Adrenal gland (tissue), 19 donors: ENCODE data around the gene ADRA1B. TPM values are rescaled to one million over a fixed set of nuclear protein-coding genes. Genes with fewer than 3 reads are reported as not detected.

Experiments used
- DNase-seq, 7 donors: peaks; one replicate each; pipeline ENCODE4 v3.0.0-alpha.2; 2019 to 2020
- H3K27ac ChIP-seq, 5 donors: fragments of 200-600 bp; sonication (generic) in 4 of 5; 1 replicate in 3 of 5; 2 replicates in 2 of 5; pipeline versions ENCODE4 v1.5.1 to v1.8.0; 2016 to 2020; ENCODE audit warnings: mild to moderate bottlenecking in 1 of 5
- H3K27me3 ChIP-seq: fragments of 200-600 bp; 2 replicates; pipeline ENCODE4 v1.8.0; 2021
- H3K36me3 ChIP-seq, 2 donors: fragments of 200-600 bp; replicated peaks in 1 of 2; 1 replicate in 1 of 2; 2 replicates in 1 of 2; pipeline versions ENCODE4 v1.5.1 to v1.8.0; 2018 to 2022
- H3K4me1 ChIP-seq, 2 donors: fragments of 200-600 bp; replicated peaks in 1 of 2; 1 replicate in 1 of 2; 2 replicates in 1 of 2; pipeline versions ENCODE4 v1.5.1 to v1.8.0; 2018 to 2021
- H3K4me3 ChIP-seq, 4 donors: fragments of 200-600 bp; sonication (generic) in 3 of 4; one replicate each; pipeline ENCODE4 v1.5.1; 2016 to 2018
- H3K9me3 ChIP-seq, 3 donors: fragments of 200-600 bp; sonication (generic) in 1 of 3; replicated peaks in 1 of 3; 1 replicate in 2 of 3; 2 replicates in 1 of 3; pipeline versions ENCODE4 v1.5.1 to v1.8.0; 2016 to 2021
- CTCF ChIP-seq, 6 experiments: fragments of 450-650 bp in 4 of 6; fragments of 200-600 bp in 2 of 6; sonication (generic) in 1 of 6; IDR thresholded peaks; 1 replicate in 5 of 6; 2 replicates in 1 of 6; pipeline versions ENCODE4 v1.5.1 to v1.8.0; 2016 to 2021; ENCODE audit warnings: antibody characterized with exemption in 6 of 6, mild to moderate bottlenecking in 2 of 6, moderate library complexity in 1 of 6
- POLR2A ChIP-seq, 2 donors: fragments of 450-650 bp; IDR thresholded peaks; one replicate each; pipeline ENCODE4 v1.6.1; 2017; ENCODE audit warnings: antibody characterized with exemption in 2 of 2, mild to moderate bottlenecking in 2 of 2, moderate library complexity in 1 of 2
- WGBS, 4 donors: extraction: QIAGEN DNeasy Blood & Tissue Kit in 2 of 4; methylation state at CpG; one replicate each; pipeline versions ENCODE4 v1.1.5 to v1.1.7; 2013 to 2017; 5-methylcytosine and 5-hydroxymethylcytosine counted together
- intact Hi-C, 2 donors: fragments of 100-400 bp; cut with DNase I; formaldehyde crosslinking; loops; one replicate each; pipeline versions ENCODE4 v1.14.1 to v1.15.0; 2022 to 2023
- long read RNA-seq, 10 donors: library from polyadenylated mRNA in 3 of 10; unstranded in 2 of 10; stranded (forward) in 1 of 10; transcript quantifications; one replicate each; pipeline ENCODE4 v2.0.0 and lab custom pipeline, GENCODE V29; 2021 to 2026
- polyA plus RNA-seq, 3 donors: library from polyadenylated mRNA; stranded (reverse); fragments of 200-250 nt in 2 of 3; fragments of 350-450 nt in 1 of 3; fragmentation: Illumina TruSeq in 1 of 3; extraction: RNeasy Lipid Tissue Mini Kit (QIAGEN cat#74804) in 1 of 3; gene quantifications; one replicate each; pipeline ENCODE4 v1.2.3, GENCODE V29; 2013 to 2014
- total RNA-seq, 9 donors: library from RNA; depleted of rRNA in 4 of 9; stranded (reverse); fragments of >200 nt in 4 of 9; fragments of 120-200 nt in 1 of 9; fragmentation: NEBNext Ultra II Directional in 1 of 9; extraction: Animal tissue kit (Norgen Biotek cat#: 25700) in 1 of 9; gene quantifications; one replicate each; pipeline versions ENCODE4 v1.1.0 to v1.2.4, GENCODE V29; 2013 to 2023
- donor health status: healthy with polysubstance abuse.
- donor health status: Bipolar disorder and iron deficiency.
- donor health status: DM: yes; HTN: yes; CAD: no.
- donor health status: DM: no; HTN: no; CAD: no.
- donor health status: DM: no; HTN: no; CAD: no.
- donor health status: DM: yes; HTN: yes; CAD: no.

The ADRA1B gene
- total RNA-seq (10 to 100 TPM in 1 of 9 donors, 1 to 10 TPM in 7, not detected in 1; 1.5 to 12.1 (median 5.0) TPM), polyA plus RNA-seq (1 to 10 TPM in 2 of 3 donors, under 1 TPM in 1; 0.67 to 1.8 (median 1.6) TPM)
- long read RNA-seq, donor 1: 0 reads
- long read RNA-seq, donor 2: 0 reads
- long read RNA-seq, donor 3: 0 reads
- long read RNA-seq, donor 4: 0 reads
- long read RNA-seq, donor 5, partial matches to known transcripts: 0 of 3 reads
- long read RNA-seq, donor 5, other reads (novel, unspliced or antisense): 2 of 3 reads
- long read RNA-seq, donor 6: 0 reads
- long read RNA-seq, donor 7: 0 reads
- long read RNA-seq, donor 8: 0 reads
- long read RNA-seq, donor 9: 0 reads
- long read RNA-seq, donor 10: 0 reads

GRCh38 chr5:159915904-159916840, at the start of gene ADRA1B:
ADRA1B (plus strand) TSS chr5:159916482; CDS start chr5:159916906, 424 bp downstream.
- WGBS, 4 donors: 2 to 11% (median 4%) methylated on average over 16 to 81 of the region's 81 CpGs
- Histone ChIP-seq H3K27me3 (peaks cover 6% of the 10 kb centered on the region), H3K4me3 (peak within 1 kb of the TSS in 1 of 4 donors; percentile 48), H3K4me1 (peaks cover 9 to 22% of the 10 kb centered on the region in 2 donors), H3K27ac (peak within 1 kb of the TSS in 3 of 5 donors; percentile 57 to 88 (median 61)), H3K9me3 (no peaks in the 10 kb centered on the region), H3K36me3 (no peaks in the 10 kb centered on the region)
- TF ChIP-seq CTCF (IDR thresholded peaks at IDR 0.05) (peak in 4 of 6 experiments; percentile 17 to 80 (median 66)), POLR2A (IDR thresholded peaks at IDR 0.05) (no peak)
- peak; percentile 30 to 68 (median 61) for DNase-seq
- intact Hi-C loops: loop anchor here (5.0 to 10.0 kb wide), 3 partner anchors 399 to 474 kb away; no protein-coding TSS in a partner anchor

- H3K4me1 ChIP-seq: peaks cover 0 to 3% of the 10 kb centered on the region in 2 donors
- no peaks in the 10 kb centered on the region for H3K9me3 ChIP-seq
- no peak overlapping the region for H3K4me3 ChIP-seq
- no peak overlapping the region for H3K27ac ChIP-seq
- no peak for TF ChIP-seq POLR2A (IDR thresholded peaks at IDR 0.05)
- intact Hi-C loops: no loop called here
- H3K36me3 ChIP-seq: no peaks in the 10 kb centered on the region
- 58 to 73% (median 66%) methylated on average over 2 of the region's 2 CpGs for WGBS, 4 donors
- no peaks in the 10 kb centered on the region for H3K27me3 ChIP-seq
- no peak for DNase-seq
These were observed 42.6 kb upstream of the ADRA1B start for GRCh38 chr5:159873680-159874079.

- intact Hi-C loops: no loop called here
- Histone ChIP-seq H3K9me3 (no peaks in the 10 kb centered on the region), H3K27ac (no peak overlapping the region), H3K4me1 (peaks cover 0 to 3% of the 10 kb centered on the region in 2 donors), H3K27me3 (no peaks in the 10 kb centered on the region), H3K4me3 (no peak overlapping the region), H3K36me3 (no peaks in the 10 kb centered on the region)
- TF ChIP-seq POLR2A (IDR thresholded peaks at IDR 0.05): no peak
- no peak for TF ChIP-seq CTCF (IDR thresholded peaks at IDR 0.05)
- DNase-seq: no peak
These were observed 42.0 kb upstream of the ADRA1B start for GRCh38 chr5:159874263-159874662.

- no peak for DNase-seq
- Histone ChIP-seq H3K27ac (no peak overlapping the region), H3K27me3 (no peaks in the 10 kb centered on the region), H3K4me3 (no peak overlapping the region), H3K9me3 (no peaks in the 10 kb centered on the region), H3K4me1 (peaks cover 0 to 3% of the 10 kb centered on the region in 2 donors), H3K36me3 (no peaks in the 10 kb centered on the region)
- TF ChIP-seq POLR2A (IDR thresholded peaks at IDR 0.05) (no peak), CTCF (IDR thresholded peaks at IDR 0.05) (no peak)
- WGBS, 4 donors: 74 to 81% (median 79%) methylated on average over 7 to 8 of the region's 8 CpGs
- intact Hi-C loops: no loop called here
These were observed 39.3 kb upstream of the ADRA1B start for GRCh38 chr5:159877016-159877415.
